HepG2 (cell line): Measurements from ENCODE around the gene FN1. TPM values are rescaled to one million over a fixed set of nuclear protein-coding genes. Genes with fewer than 3 reads are reported as not detected.
A peak's percentile ranks its signal among the peaks of the same experiment; 100 is the strongest.

Source experiments
- ATAC-seq: fragments of 200-7000 bp; cut with Tn5 transposase; 3 replicates; pipeline ENCODE4 v1.9.1; 2020; ENCODE audit warnings: mild to moderate bottlenecking, moderate library complexity
- BruUV-seq: library from RNA; stranded (reverse); fragments of 400-500 nt; replicated peaks from 2 replicates; lab custom pipeline; 2021; lab: Mats Ljungman, UMichigan
- CTCF ChIA-PET: fragments of 300-600 bp; formaldehyde crosslinking; extraction: SDS; loops from one replicate; lab custom pipeline; 2021; ENCODE audit warnings: low total read pairs, inconsistent platforms, low intra/inter-chr PET ratio; lab: Yijun Ruan, JAX
- POLR2A ChIA-PET: fragments of 350-600 bp; sonication (Branson Sonifier 250); formaldehyde crosslinking; loops from one replicate; lab custom pipeline; 2020; ENCODE audit warnings: antibody characterized with exemption, inconsistent platforms; lab: Yijun Ruan, JAX
- DNase-seq: peaks from one replicate; pipeline ENCODE4 v3.0.0-alpha.2; 2015; ENCODE audit warnings: low spot score
- FAIRE-seq: peaks from 3 replicates; lab custom pipeline; 2011; peaks lifted over from hg19 to GRCh38; lab: Jason Lieb, UNC
- H2AFZ ChIP-seq: one replicate; pipeline ENCODE4 v1.6.1; 2011; ENCODE audit warnings: low read length, inconsistent platforms
- H3K27ac ChIP-seq: fragments of 300-600 bp; 3 replicates; pipeline ENCODE4 v1.8.0; 2011; ENCODE audit warnings: mixed run types, mild to moderate bottlenecking, mixed read lengths, low read length, inconsistent platforms; ENCODE audit not compliant: insufficient read depth; ENCODE audit errors: extremely low read length
- H3K27me3 ChIP-seq, 2 experiments: fragments of 200-600 bp in 1 of 2; 2 replicates in 1 of 2; 3 replicates in 1 of 2; pipeline versions ENCODE4 v1.6.0 to v1.8.0; 2011; ENCODE audit warnings: low read length in 2 of 2, mild to moderate bottlenecking in 2 of 2, moderate library complexity in 2 of 2, inconsistent platforms in 1 of 2; ENCODE audit not compliant: insufficient read depth in 2 of 2, control insufficient read depth in 1 of 2
- H3K36me3 ChIP-seq, 2 experiments: fragments of 200-600 bp in 1 of 2; replicated peaks in 1 of 2; 2 replicates in 1 of 2; 3 replicates in 1 of 2; pipeline versions ENCODE4 v1.5.1 to v1.8.0; 2011; ENCODE audit warnings: low read length in 2 of 2, inconsistent platforms in 1 of 2; ENCODE audit not compliant: insufficient read depth in 2 of 2, control insufficient read depth in 1 of 2
- H3K4me1 ChIP-seq: 2 replicates; pipeline ENCODE4 v1.5.1; 2012; ENCODE audit warnings: low read length, inconsistent platforms; ENCODE audit not compliant: insufficient read depth
- H3K4me2 ChIP-seq: 2 replicates; pipeline ENCODE4 v1.6.0; 2011; ENCODE audit warnings: low read depth, low read length, inconsistent platforms
- H3K4me3 ChIP-seq, 3 experiments: fragments of 200-600 bp in 1 of 3; sonication (generic), shearing (Covaris generic) in 1 of 3; replicated peaks in 1 of 3; 2 replicates each; pipeline ENCODE4 v1.5.1; 2011 to 2016; ENCODE audit warnings: low read length in 3 of 3, inconsistent platforms in 2 of 3, low read depth in 2 of 3, mild to moderate bottlenecking in 2 of 3, control low read depth in 1 of 3, mixed read lengths in 1 of 3; ENCODE audit not compliant: insufficient read depth in 1 of 3
- H3K79me2 ChIP-seq: one replicate; pipeline ENCODE4 v1.6.1; 2011; ENCODE audit warnings: low read length, inconsistent platforms; ENCODE audit not compliant: insufficient read depth
- H3K9ac ChIP-seq: 2 replicates; pipeline ENCODE4 v1.6.0; 2011; ENCODE audit warnings: mild to moderate bottlenecking, low read depth, low read length, inconsistent platforms; ENCODE audit not compliant: insufficient read depth
- H3K9me3 ChIP-seq: 2 replicates; pipeline ENCODE4 v1.5.1; 2012; ENCODE audit warnings: mild to moderate bottlenecking, low read length
- H4K20me1 ChIP-seq: 2 replicates; pipeline ENCODE4 v1.6.0; 2011; ENCODE audit warnings: inconsistent platforms, mild to moderate bottlenecking, low read length, moderate library complexity; ENCODE audit not compliant: insufficient read depth
- AGO2 ChIP-seq: fragments of 200-400 bp; formaldehyde crosslinking; optimal IDR thresholded peaks from 2 replicates; pipeline ENCODE3; 2017; ENCODE audit warnings: mild to moderate bottlenecking, low read depth, low read length, moderate library complexity
- ARHGAP35 ChIP-seq: sonication (generic); formaldehyde crosslinking; IDR thresholded peaks from 2 replicates; pipeline ENCODE4 v1.9.0; 2022; ENCODE audit warnings: mild to moderate bottlenecking, inconsistent platforms, moderate library complexity, missing genetic modification reagents, borderline replicate concordance
- FOXJ3 ChIP-seq: sonication (generic); formaldehyde crosslinking; IDR thresholded peaks from 2 replicates; pipeline ENCODE4 v1.4.0; 2020; ENCODE audit warnings: missing genetic modification reagents, mild to moderate bottlenecking, borderline replicate concordance
- HIVEP1 ChIP-seq: sonication (generic); formaldehyde crosslinking; IDR thresholded peaks from 2 replicates; pipeline ENCODE4 v1.4.0; 2020; ENCODE audit warnings: mild to moderate bottlenecking, missing genetic modification reagents
- HOXA3 ChIP-seq: sonication (generic); formaldehyde crosslinking; IDR thresholded peaks from 2 replicates; pipeline ENCODE4 v1.5.0; 2020; ENCODE audit warnings: missing genetic modification reagents
- IRF2 ChIP-seq: IDR thresholded peaks from 2 replicates; pipeline ENCODE4 v1.6.1; 2018; ENCODE audit warnings: missing genetic modification reagents, missing compliant biosample characterization
- JARID2 ChIP-seq: sonication (generic); formaldehyde crosslinking; IDR thresholded peaks from 2 replicates; pipeline ENCODE4 v1.8.1; 2023; ENCODE audit warnings: missing genetic modification reagents, inconsistent platforms; ENCODE audit not compliant: insufficient replicate concordance
- NKX3-1 ChIP-seq: sonication (generic); formaldehyde crosslinking; IDR thresholded peaks from 2 replicates; pipeline ENCODE4 v1.5.0; 2020; ENCODE audit warnings: missing genetic modification reagents
- PCBP1 ChIP-seq: fragments of 200-400 bp; formaldehyde crosslinking; IDR thresholded peaks from 2 replicates; pipeline ENCODE4 v1.6.1; 2017; ENCODE audit warnings: mild to moderate bottlenecking, low read depth, low read length, borderline replicate concordance
- PITX1 ChIP-seq: sonication (generic); formaldehyde crosslinking; IDR thresholded peaks from 2 replicates; pipeline ENCODE4 v1.5.1; 2020; ENCODE audit warnings: mild to moderate bottlenecking, missing genetic modification reagents
- POLR2AphosphoS5 ChIP-seq: IDR thresholded peaks from 2 replicates; pipeline ENCODE4 v1.6.1; 2012; ENCODE audit warnings: low read depth, low read length
- RBFOX2 ChIP-seq: fragments of 200-400 bp; formaldehyde crosslinking; IDR thresholded peaks from 2 replicates; pipeline ENCODE4 v1.6.1; 2017; ENCODE audit warnings: low read depth, mild to moderate bottlenecking, low read length
- RBM39 ChIP-seq: fragments of 200-400 bp; formaldehyde crosslinking; IDR thresholded peaks from one replicate; pipeline ENCODE4 v1.6.1; 2018; ENCODE audit warnings: antibody characterized with exemption, mild to moderate bottlenecking, low read depth, low read length; ENCODE audit not compliant: poor library complexity, severe bottlenecking
- RELA ChIP-seq: sonication (generic); formaldehyde crosslinking; IDR thresholded peaks from 2 replicates; pipeline ENCODE4 v1.4.0; 2020; ENCODE audit warnings: missing genetic modification reagents
- SIN3B ChIP-seq: fragments of 150-350 bp; IDR thresholded peaks from 2 replicates; pipeline ENCODE4 v1.6.1; 2014; ENCODE audit warnings: low read length
- SRSF4 ChIP-seq: fragments of 200-400 bp; formaldehyde crosslinking; IDR thresholded peaks from one replicate; pipeline ENCODE4 v1.6.1; 2018; ENCODE audit warnings: mild to moderate bottlenecking, low read depth, low read length, moderate library complexity; ENCODE audit not compliant: poor library complexity, severe bottlenecking
- U2AF2 ChIP-seq: fragments of 200-400 bp; formaldehyde crosslinking; IDR thresholded peaks from 2 replicates; pipeline ENCODE4 v1.6.1; 2017; ENCODE audit warnings: low read depth, mild to moderate bottlenecking, low read length
- ZNF207 ChIP-seq: fragments of 450-650 bp; IDR thresholded peaks from 2 replicates; pipeline ENCODE4 v1.6.1; 2016; ENCODE audit warnings: antibody characterized with exemption, borderline replicate concordance
- ZNF382 ChIP-seq: sonication (generic); formaldehyde crosslinking; IDR thresholded peaks from 2 replicates; pipeline ENCODE4 v1.5.0; 2020; ENCODE audit warnings: missing genetic modification reagents, mild to moderate bottlenecking, borderline replicate concordance
- ZNF549 ChIP-seq: sonication (generic); formaldehyde crosslinking; IDR thresholded peaks from 2 replicates; pipeline ENCODE4 v1.5.0; 2020; ENCODE audit warnings: missing genetic modification reagents
- ZNF569 ChIP-seq: sonication (generic); formaldehyde crosslinking; IDR thresholded peaks from 2 replicates; pipeline ENCODE4 v1.5.0; 2020; ENCODE audit warnings: mild to moderate bottlenecking, missing genetic modification reagents, moderate library complexity, borderline replicate concordance
- ZNF615 ChIP-seq: sonication (generic); formaldehyde crosslinking; IDR thresholded peaks from 2 replicates; pipeline ENCODE4 v1.5.0; 2020; ENCODE audit warnings: mild to moderate bottlenecking, missing genetic modification reagents, borderline replicate concordance
- WGBS: methylation state at CpG from one replicate; pipeline ENCODE4 v1.1.6; 2017; ENCODE audit warnings: low lambda C conversion rate; 5-methylcytosine and 5-hydroxymethylcytosine counted together
- in situ Hi-C: cut with HindIII; loops from 2 replicates; pipeline ENCODE4 v1.10.0; 2017; ENCODE audit warnings: low pct_unique_long_range_greater_than_20kb; ENCODE audit not compliant: extremely low pct_ligation_motif_present
- intact Hi-C: fragments of 100-400 bp; cut with micrococcal nuclease; formaldehyde crosslinking; loops from one replicate; pipeline ENCODE4 v1.10.0; 2022; ENCODE audit not compliant: unreplicated experiment
- polyA plus RNA-seq, 8 experiments: library from polyadenylated mRNA; depleted of rRNA in 3 of 8; stranded (reverse) in 7 of 8; unstranded in 1 of 8; fragments of >200 nt; fragmentation: Illumina TruSeq in 4 of 8; extraction: Trizol in 4 of 8; gene quantifications; 2 replicates each; pipeline versions ENCODE4 v1.2.1 to v1.2.3, GENCODE V29; 2011 to 2016; ENCODE audit warnings: low read depth in 4 of 8, missing spikeins in 1 of 8, mixed read lengths in 1 of 8; ENCODE audit not compliant: insufficient read depth in 1 of 8
- total RNA-seq, 5 experiments: library from RNA; depleted of rRNA; stranded (reverse); fragments of >200 nt; fragmentation: Illumina TruSeq; extraction: Trizol; gene quantifications; 2 replicates each; pipeline ENCODE4 v1.2.3, GENCODE V29; 2016; ENCODE audit warnings: low read depth in 1 of 5
- TF ChIP-seq, protein P1 (sequence below): sonication (generic); formaldehyde crosslinking; IDR thresholded peaks from 2 replicates; pipeline ENCODE4 v1.4.0; 2020; ENCODE audit warnings: mild to moderate bottlenecking, missing genetic modification reagents, borderline replicate concordance
- TF ChIP-seq, protein P2 (sequence below): sonication (generic); formaldehyde crosslinking; IDR thresholded peaks from 2 replicates; pipeline ENCODE4 v1.8.1; 2023; ENCODE audit warnings: missing genetic modification reagents, mild to moderate bottlenecking, borderline replicate concordance

Gene FN1
- total and polyA plus RNA-seq, 2 of the 13 experiments (the other 11 are each of a cell fraction or from before 2014, with no cell fraction given): 1,847 to 6,471 TPM

DNA sequence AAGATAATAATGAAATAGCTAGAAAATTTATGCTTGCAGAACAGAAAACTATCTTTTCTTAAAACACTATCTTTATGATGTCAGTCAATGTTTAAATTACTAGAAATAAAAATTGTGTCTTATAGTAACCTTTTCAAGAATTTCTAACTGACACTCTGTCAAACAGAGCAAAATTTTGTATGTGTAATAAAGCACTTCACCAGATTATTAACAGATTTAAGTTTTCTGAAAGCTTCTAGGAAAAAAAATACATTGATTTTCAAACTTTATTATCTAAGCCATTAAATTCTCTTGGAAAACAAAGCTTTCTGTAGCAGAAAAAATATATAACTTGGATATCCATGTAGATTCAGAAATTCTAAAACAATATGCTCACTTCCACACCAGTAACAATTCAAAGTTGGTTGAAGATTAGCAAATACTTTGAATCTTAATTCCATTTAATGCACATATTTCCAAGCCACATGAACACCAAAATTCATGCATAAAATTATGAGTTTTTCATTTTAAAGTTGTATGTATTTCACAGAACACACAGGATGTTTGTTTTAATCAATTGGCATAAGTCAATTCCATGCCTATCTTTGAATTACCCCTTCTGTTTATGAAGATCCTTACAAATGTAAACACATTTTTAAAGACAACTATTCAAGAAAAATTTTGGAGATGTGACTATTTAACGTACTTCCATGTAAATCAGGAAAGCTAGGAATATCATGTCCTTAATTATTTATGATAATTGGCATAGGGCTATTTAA, 19.9 kb downstream of the FN1 start:
- DNase-seq: no peak
- ChIA-PET CTCF (no interaction called here), POLR2A (interaction anchor here (1.0 to 6.1 kb wide), 4 partner anchors 8 to 378 kb away, joined by 3 to 34 read pairs (median 4); partner anchors contain the start of gene FN1)
- no peak for FAIRE-seq
- intact Hi-C loops (loop anchor here (5.0 kb wide), 4 partner anchors 201 to 506 kb away; no protein-coding TSS in a partner anchor), in situ Hi-C loops (no loop called here)
- H4K20me1 ChIP-seq: 0 out of 2 replicates have a peak, but pooled peaks cover 2% of the 10 kb centered on the region
- no TSS peak for BruUV-seq
- peaks cover 83% of the 10 kb centered on the region for H3K4me1 ChIP-seq
- no peaks in the 10 kb centered on the region for H3K9me3 ChIP-seq
- H2AFZ ChIP-seq: no peak overlapping the region
- 89% methylated on average over 1 of the region's 1 CpG for WGBS
- no peak overlapping the region for H3K9ac ChIP-seq
- H3K4me3 ChIP-seq: peak overlapping the region in 1 of 3 experiments; percentile 13; a peak in 3 of 6 replicates
- H3K36me3 ChIP-seq: peaks cover 22 to 68% of the 10 kb centered on the region in 2 experiments
- peaks cover 43% of the 10 kb centered on the region for H3K79me2 ChIP-seq
- H3K27ac ChIP-seq: peak overlapping the region; percentile 77
- ATAC-seq: no peak
- H3K27me3 ChIP-seq: no peaks in the 10 kb centered on the region
- H3K4me2 ChIP-seq: peak overlapping the region; percentile 73
- TF ChIP-seq ZNF382 (CRISPR knock-in tag) (no peak), NKX3-1 (CRISPR knock-in tag) (no peak), FOXJ3 (CRISPR knock-in tag) (0 out of 2 replicates have a peak, but pooled peaks have one; percentile 21), IRF2 (CRISPR knock-in tag) (no peak), RELA (CRISPR knock-in tag) (no peak), ZNF569 (CRISPR knock-in tag) (no peak), ZNF549 (CRISPR knock-in tag) (no peak), ARHGAP35 (CRISPR knock-in tag) (no peak), ZNF207 (no peak), PITX1 (CRISPR knock-in tag) (no peak), HIVEP1 (CRISPR knock-in tag) (no peak), U2AF2 (no peak), AGO2 (peak; percentile 78), HOXA3 (no peak), RBFOX2 (peak; percentile 81), RBM39 (no peak), ZNF615 (CRISPR knock-in tag) (no peak), JARID2 (CRISPR knock-in tag) (no peak), SRSF4 (peak; percentile 33), PCBP1 (no peak), POLR2AphosphoS5 (peak; percentile 16; the same call in 1 of the 2 replicates), SIN3B (no peak)
- TF ChIP-seq, protein P1, sequence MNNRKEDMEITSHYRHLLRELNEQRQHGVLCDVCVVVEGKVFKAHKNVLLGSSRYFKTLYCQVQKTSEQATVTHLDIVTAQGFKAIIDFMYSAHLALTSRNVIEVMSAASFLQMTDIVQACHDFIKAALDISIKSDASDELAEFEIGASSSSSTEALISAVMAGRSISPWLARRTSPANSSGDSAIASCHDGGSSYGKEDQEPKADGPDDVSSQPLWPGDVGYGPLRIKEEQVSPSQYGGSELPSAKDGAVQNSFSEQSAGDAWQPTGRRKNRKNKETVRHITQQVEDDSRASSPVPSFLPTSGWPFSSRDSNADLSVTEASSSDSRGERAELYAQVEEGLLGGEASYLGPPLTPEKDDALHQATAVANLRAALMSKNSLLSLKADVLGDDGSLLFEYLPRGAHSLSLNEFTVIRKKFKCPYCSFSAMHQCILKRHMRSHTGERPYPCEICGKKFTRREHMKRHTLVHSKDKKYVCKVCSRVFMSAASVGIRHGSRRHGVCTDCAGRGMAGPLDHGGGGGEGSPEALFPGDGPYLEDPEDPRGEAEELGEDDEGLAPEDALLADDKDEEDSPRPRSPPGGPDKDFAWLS (CRISPR knock-in tag): no peak
- TF ChIP-seq, protein P2, sequence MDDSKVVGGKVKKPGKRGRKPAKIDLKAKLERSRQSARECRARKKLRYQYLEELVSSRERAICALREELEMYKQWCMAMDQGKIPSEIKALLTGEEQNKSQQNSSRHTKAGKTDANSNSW (CRISPR knock-in tag): no peak
